Left colon (tissue), 2 donors: ENCODE results near the gene MOK. TPM values are rescaled to one million over a fixed set of nuclear protein-coding genes. Genes with fewer than 3 reads are reported as not detected.

Experiments
- ATAC-seq: fragments of 200-7000 bp; cut with Tn5 transposase; one replicate; pipeline ENCODE4 v1.9.1; 2020; ENCODE audit warnings: mild to moderate bottlenecking, moderate library complexity
- DNase-seq, 2 donors: peaks; one replicate each; pipeline ENCODE4 v3.0.0-alpha.2; 2020
- intact Hi-C, 2 donors: fragments of 100-400 bp; cut with DNase I in 1 of 2; cut with micrococcal nuclease in 1 of 2; formaldehyde crosslinking; loops; one replicate each; pipeline versions ENCODE4 v1.11.2 to v1.14.0; 2022; cut with DNase I, micrococcal nuclease
- total RNA-seq, 2 donors: library from RNA; stranded (reverse); fragmentation: NEBNext Ultra II Directional; extraction: Animal tissue kit (Norgen Biotek cat#: 25700); gene quantifications; one replicate each; pipeline ENCODE4 v1.2.1, GENCODE V29; 2021
- donor health status: DM: no; HTN: no; CAD: no.
- donor health status: DM: yes; HTN: yes; CAD: no.

The MOK gene
- total RNA-seq, 2 donors from 2014 or later: 4.7 to 5.9 TPM

GRCh38 chr14:102295270-102295669, 9.7 kb downstream of the MOK start:
- ATAC-seq: no peak
- no peak for DNase-seq
- intact Hi-C loops: no loop called here

GRCh38 chr14:102293781-102294180, 11.2 kb downstream of the MOK start:
- intact Hi-C loops: no loop called here
- DNase-seq (no peak), ATAC-seq (peak; percentile 65)

GRCh38 chr14:102292441-102292840, 12.5 kb downstream of the MOK start:
- no peak for DNase-seq
- peak; percentile 99 for ATAC-seq
- intact Hi-C loops: no loop called here

GRCh38 chr14:102288139-102288538, 16.8 kb downstream of the MOK start:
- DNase-seq (no peak), ATAC-seq (no peak)
- intact Hi-C loops: no loop called here

- DNase-seq (no peak), ATAC-seq (no peak)
- intact Hi-C loops: no loop called here
Measured at GRCh38 chr14:102285106-102285505, 19.9 kb downstream of the MOK start.

- ATAC-seq (no peak), DNase-seq (no peak)
- intact Hi-C loops: no loop called here
Measured at GRCh38 chr14:102283631-102284129, 21.3 kb downstream of the MOK start.

GRCh38 chr14:102282751-102283465, 22.1 kb downstream of the MOK start:
- intact Hi-C loops: no loop called here
- ATAC-seq (no peak), DNase-seq (no peak)

- ATAC-seq (no peak), DNase-seq (no peak)
Measured at GRCh38 chr14:102280376-102280962, 24.5 kb downstream of the MOK start.

GRCh38 chr14:102279688-102280348, 25.1 kb downstream of the MOK start:
- no peak for DNase-seq
- ATAC-seq: peak; percentile 86
- intact Hi-C loops: no loop called here

More at GRCh38 chr14:102280376-102280962, 24.5 kb downstream of the MOK start:
- intact Hi-C loops: no loop called here

- ATAC-seq (no peak), DNase-seq (no peak)
- intact Hi-C loops: no loop called here
Measured at GRCh38 chr14:102279282-102279681, 25.7 kb downstream of the MOK start.

GRCh38 chr14:102278631-102278935, 26.4 kb downstream of the MOK start:
- DNase-seq: no peak
- intact Hi-C loops: no loop called here
- no peak for ATAC-seq

- DNase-seq (no peak), ATAC-seq (no peak)
- intact Hi-C loops: no loop called here
Measured at GRCh38 chr14:102277874-102278630, 26.9 kb downstream of the MOK start.

GRCh38 chr14:102275866-102276265, 29.1 kb downstream of the MOK start:
- DNase-seq: no peak
- ATAC-seq: no peak
- intact Hi-C loops: no loop called here

- no peak for DNase-seq
- ATAC-seq: no peak
- intact Hi-C loops: no loop called here
Measured at GRCh38 chr14:102272392-102272791, 32.6 kb downstream of the MOK start.

- intact Hi-C loops: no loop called here
- no peak for DNase-seq
- ATAC-seq: no peak
Measured at GRCh38 chr14:102264775-102265174, 40.2 kb downstream of the MOK start.

- ATAC-seq (no peak), DNase-seq (no peak)
- intact Hi-C loops: no loop called here
Measured at GRCh38 chr14:102264355-102264754, 40.6 kb downstream of the MOK start.

- intact Hi-C loops: no loop called here
- ATAC-seq (no peak), DNase-seq (no peak)
Measured at GRCh38 chr14:102262929-102263462, 42.0 kb downstream of the MOK start.

- DNase-seq: no peak
- ATAC-seq: no peak
- intact Hi-C loops: no loop called here
Measured at GRCh38 chr14:102258136-102258535, 46.8 kb downstream of the MOK start.

- ATAC-seq: no peak
- intact Hi-C loops: no loop called here
- no peak for DNase-seq
Measured at GRCh38 chr14:102256716-102257115, 48.2 kb downstream of the MOK start.
